Prostate gland (tissue), 2 donors: Measurements from ENCODE around the gene OLA1. TPM values are rescaled to one million over a fixed set of nuclear protein-coding genes. Genes with fewer than 3 reads are reported as not detected.

ENCODE experiments used
- DNase-seq: peaks from one replicate; pipeline ENCODE4 v3.0.0-alpha.2; 2019; ENCODE audit warnings: low spot score
- H3K27ac ChIP-seq, 2 donors: fragments of 200-600 bp; sonication (generic); 2 replicates each; pipeline ENCODE4 v1.5.1; 2017 to 2019
- H3K27me3 ChIP-seq: fragments of 200-600 bp; sonication (generic); replicated peaks from 2 replicates; pipeline ENCODE4 v1.5.1; 2019; ENCODE audit not compliant: insufficient read depth
- H3K36me3 ChIP-seq, 2 donors: fragments of 200-600 bp; sonication (generic); 1 replicate in 1 of 2; 2 replicates in 1 of 2; pipeline versions ENCODE4 v1.5.1 to v1.8.1; 2017 to 2019
- H3K4me1 ChIP-seq: fragments of 200-600 bp; sonication (generic); replicated peaks from 2 replicates; pipeline ENCODE4 v1.5.1; 2019
- H3K4me3 ChIP-seq, 2 donors: fragments of 200-600 bp; sonication (generic); 2 replicates each; pipeline ENCODE4 v1.5.1; 2017 to 2019
- H3K9me3 ChIP-seq: fragments of 200-600 bp; sonication (generic); 2 replicates; pipeline ENCODE4 v1.5.1; 2017
- CTCF ChIP-seq, 4 experiments: fragments of 200-600 bp in 2 of 4; fragments of 450-650 bp in 2 of 4; sonication (generic) in 2 of 4; IDR thresholded peaks; 1 replicate in 3 of 4; 2 replicates in 1 of 4; pipeline ENCODE4 v1.5.1; 2016 to 2019; ENCODE audit warnings: antibody characterized with exemption in 4 of 4, mild to moderate bottlenecking in 2 of 4, moderate library complexity in 2 of 4
- POLR2A ChIP-seq: fragments of 450-650 bp; IDR thresholded peaks from one replicate; pipeline ENCODE4 v1.6.1; 2016; ENCODE audit warnings: antibody characterized with exemption, mild to moderate bottlenecking
- POLR2AphosphoS5 ChIP-seq: sonication (generic); formaldehyde crosslinking; IDR thresholded peaks from one replicate; pipeline ENCODE4 v1.6.1; 2017; ENCODE audit warnings: antibody characterized with exemption
- WGBS: methylation state at CpG from one replicate; pipeline ENCODE4 v1.1.5; 2018; 5-methylcytosine and 5-hydroxymethylcytosine counted together
- intact Hi-C: fragments of 100-400 bp; cut with DNase I; formaldehyde crosslinking; loops from one replicate; pipeline ENCODE4 v1.14.2; 2022
- total RNA-seq, 2 donors: library from RNA; depleted of rRNA; stranded (reverse); fragments of >200 nt; gene quantifications; one replicate each; pipeline ENCODE4 v1.1.0, GENCODE V29; 2016

Gene OLA1
- total RNA-seq, 2 donors from 2014 or later, result 40.9 to 43.9 TPM

- no peaks in the 10 kb centered on the region for H3K9me3 ChIP-seq
- no peaks in the 10 kb centered on the region for H3K36me3 ChIP-seq
- no peak for DNase-seq
- 54% methylated on average over 1 of the region's 1 CpG for WGBS
- intact Hi-C loops, result no loop called here
- no peaks in the 10 kb centered on the region for H3K27me3 ChIP-seq
- no peak overlapping the region for H3K27ac ChIP-seq
- H3K4me3 ChIP-seq, result no peak overlapping the region
- TF ChIP-seq CTCF (IDR thresholded peaks at IDR 0.05), result no peak
- TF ChIP-seq POLR2A, result no peak
- no peak for TF ChIP-seq POLR2AphosphoS5
- no peaks in the 10 kb centered on the region for H3K4me1 ChIP-seq
These were observed 68.1 kb downstream of the OLA1 start for GRCh38 chr2:174180165-174180724.

GRCh38 chr2:174177316-174177890 is 70.9 kb downstream of the OLA1 start:
- intact Hi-C loops, result no loop called here
- WGBS, result 67% methylated on average over 2 of the region's 2 CpGs
- Histone ChIP-seq H3K9me3 (no peaks in the 10 kb centered on the region), H3K27ac (no peak overlapping the region), H3K4me1 (no peaks in the 10 kb centered on the region), H3K27me3 (no peaks in the 10 kb centered on the region), H3K36me3 (no peaks in the 10 kb centered on the region), H3K4me3 (no peak overlapping the region)
- TF ChIP-seq POLR2A, result no peak
- no peak for DNase-seq

- H3K4me3 ChIP-seq, result no peak overlapping the region
- H3K9me3 ChIP-seq, result no peaks in the 10 kb centered on the region
- TF ChIP-seq POLR2AphosphoS5 (no peak), CTCF (IDR thresholded peaks at IDR 0.05) (no peak), POLR2A (no peak)
- no peak for DNase-seq
- 55% methylated on average over 1 of the region's 1 CpG for WGBS
- no peak overlapping the region for H3K27ac ChIP-seq
- H3K4me1 ChIP-seq, result no peaks in the 10 kb centered on the region
- intact Hi-C loops, result no loop called here
- H3K36me3 ChIP-seq, result no peaks in the 10 kb centered on the region
- H3K27me3 ChIP-seq, result no peaks in the 10 kb centered on the region
These were observed 71.4 kb downstream of the OLA1 start for GRCh38 chr2:174176898-174177297.

GRCh38 chr2:174174741-174175140 is 73.6 kb downstream of the OLA1 start:
- Histone ChIP-seq H3K36me3 (no peaks in the 10 kb centered on the region), H3K4me1 (no peaks in the 10 kb centered on the region), H3K4me3 (no peak overlapping the region), H3K9me3 (no peaks in the 10 kb centered on the region), H3K27me3 (no peaks in the 10 kb centered on the region), H3K27ac (no peak overlapping the region)
- DNase-seq, result no peak
- no peak for TF ChIP-seq CTCF (IDR thresholded peaks at IDR 0.05)
- no peak for TF ChIP-seq POLR2A
- TF ChIP-seq POLR2AphosphoS5, result no peak
- intact Hi-C loops, result no loop called here
- WGBS, result 92% methylated on average over 2 of the region's 2 CpGs

- intact Hi-C loops, result no loop called here
- Histone ChIP-seq H3K27ac (no peak overlapping the region), H3K4me3 (no peak overlapping the region), H3K9me3 (no peaks in the 10 kb centered on the region), H3K27me3 (no peaks in the 10 kb centered on the region), H3K36me3 (no peaks in the 10 kb centered on the region), H3K4me1 (no peaks in the 10 kb centered on the region)
- WGBS, result 77% methylated on average over 5 of the region's 5 CpGs
- TF ChIP-seq POLR2AphosphoS5 (no peak), CTCF (IDR thresholded peaks at IDR 0.05) (no peak), POLR2A (no peak)
- DNase-seq, result no peak
These were observed 75.5 kb downstream of the OLA1 start for GRCh38 chr2:174172802-174173355.
